Esophagus squamous epithelium (tissue), 5 donors: ENCODE data around the gene TMEM175. TPM values are rescaled to one million over a fixed set of nuclear protein-coding genes. Genes with fewer than 3 reads are reported as not detected.

Experiments
- DNase-seq: peaks from one replicate; lab custom pipeline; 2025; lab: John Stamatoyannopoulos, UW
- H3K27ac ChIP-seq, 4 donors: fragments of 200-600 bp; sonication (generic); one replicate each; pipeline ENCODE4 v1.5.1; 2016 to 2019; ENCODE audit warnings: mild to moderate bottlenecking in 1 of 4
- H3K27me3 ChIP-seq, 4 donors: fragments of 200-600 bp; sonication (generic); 1 replicate in 3 of 4; 2 replicates in 1 of 4; pipeline versions ENCODE4 v1.5.1 to v1.6.0; 2017 to 2021; ENCODE audit warnings: antibody characterized with exemption in 1 of 4
- H3K36me3 ChIP-seq, 3 donors: fragments of 200-600 bp; sonication (generic); one replicate each; pipeline ENCODE4 v1.5.1; 2016 to 2019
- H3K4me1 ChIP-seq, 3 donors: fragments of 200-600 bp; sonication (generic); one replicate each; pipeline ENCODE4 v1.5.1; 2017 to 2019
- H3K4me3 ChIP-seq, 4 donors: fragments of 200-600 bp; sonication (generic); 1 replicate in 3 of 4; 2 replicates in 1 of 4; pipeline ENCODE4 v1.5.1; 2016 to 2019; ENCODE audit warnings: mild to moderate bottlenecking in 2 of 4, moderate library complexity in 1 of 4
- H3K9me3 ChIP-seq, 3 donors: fragments of 200-600 bp; sonication (generic); one replicate each; pipeline ENCODE4 v1.5.1; 2016 to 2019
- CTCF ChIP-seq, 6 experiments: fragments of 450-650 bp in 4 of 6; fragments of 200-600 bp in 2 of 6; sonication (generic) in 2 of 6; IDR thresholded peaks; one replicate each; pipeline ENCODE4 v1.5.1; 2016 to 2019; ENCODE audit warnings: antibody characterized with exemption in 6 of 6, mild to moderate bottlenecking in 4 of 6, moderate library complexity in 4 of 6
- POLR2A ChIP-seq, 4 donors: fragments of 450-650 bp; IDR thresholded peaks; one replicate each; pipeline ENCODE4 v1.6.1; 2017; ENCODE audit warnings: antibody characterized with exemption in 4 of 4, mild to moderate bottlenecking in 4 of 4, moderate library complexity in 3 of 4
- WGBS, 2 donors: methylation state at CpG; one replicate each; pipeline ENCODE4 v1.1.5; 2018; 5-methylcytosine and 5-hydroxymethylcytosine counted together
- intact Hi-C: fragments of 100-400 bp; cut with DNase I; formaldehyde crosslinking; loops from one replicate; pipeline ENCODE4 v1.15.0; 2022
- total RNA-seq, 4 donors: library from RNA; depleted of rRNA; stranded (reverse); fragments of >200 nt; gene quantifications; one replicate each; pipeline ENCODE4 v1.1.0, GENCODE V29; 2016
- donor health status: DM: yes; HTN: yes; CAD: no.

Gene TMEM175
- total RNA-seq, 4 donors from 2014 or later, result 8.4 to 22.9 (median 19.7) TPM

- Histone ChIP-seq H3K27ac (peak overlapping the region in 2 of 4 donors; percentile 79 to 82), H3K36me3 (peaks cover 3 to 71% (median 13%) of the 10 kb centered on the region in 3 donors), H3K4me1 (peaks cover 0 to 48% (median 3%) of the 10 kb centered on the region in 3 donors), H3K9me3 (no peaks in the 10 kb centered on the region), H3K27me3 (no peaks in the 10 kb centered on the region), H3K4me3 (no peak overlapping the region)
- WGBS, 2 donors, result 98 to 100% methylated on average over 2 to 10 of the region's 23 CpGs
- no peak for DNase-seq
- TF ChIP-seq POLR2A (IDR thresholded peaks at IDR 0.05), result no peak
- intact Hi-C loops, result no loop called here
These were observed 21.0 kb upstream of the TMEM175 start for GRCh38 chr4:911221-911751.

GRCh38 chr4:911871-912490, 20.3 kb upstream of the TMEM175 start:
- WGBS, 2 donors, result 88 to 95% methylated on average over 18 to 22 of the region's 29 CpGs
- Histone ChIP-seq H3K4me3 (no peak overlapping the region), H3K36me3 (peaks cover 3 to 64% (median 13%) of the 10 kb centered on the region in 3 donors), H3K4me1 (peaks cover 0 to 51% (median 3%) of the 10 kb centered on the region in 3 donors), H3K9me3 (no peaks in the 10 kb centered on the region), H3K27me3 (no peaks in the 10 kb centered on the region), H3K27ac (peak overlapping the region; percentile 67 to 82 (median 73))
- no peak for DNase-seq
- intact Hi-C loops, result no loop called here
- TF ChIP-seq CTCF (IDR thresholded peaks at IDR 0.05) (no peak), POLR2A (IDR thresholded peaks at IDR 0.05) (no peak)

GRCh38 chr4:912548-913279, 19.5 kb upstream of the TMEM175 start:
- Histone ChIP-seq H3K4me3 (no peak overlapping the region), H3K36me3 (peaks cover 3 to 56% (median 13%) of the 10 kb centered on the region in 3 donors), H3K9me3 (no peaks in the 10 kb centered on the region), H3K4me1 (peaks cover 0 to 43% (median 3%) of the 10 kb centered on the region in 3 donors), H3K27ac (peak overlapping the region; percentile 67 to 82 (median 73)), H3K27me3 (no peaks in the 10 kb centered on the region)
- no peak for TF ChIP-seq CTCF (IDR thresholded peaks at IDR 0.05)
- TF ChIP-seq POLR2A (IDR thresholded peaks at IDR 0.05), result no peak
- intact Hi-C loops, result no loop called here
- 73 to 75% methylated on average over 14 to 19 of the region's 19 CpGs for WGBS, 2 donors
- no peak for DNase-seq

- no peaks in the 10 kb centered on the region for H3K27me3 ChIP-seq
- no peak for TF ChIP-seq CTCF (IDR thresholded peaks at IDR 0.05)
- peaks cover 0 to 38% (median 3%) of the 10 kb centered on the region in 3 donors for H3K4me1 ChIP-seq
- no peak for DNase-seq
- intact Hi-C loops, result no loop called here
- H3K9me3 ChIP-seq, result no peaks in the 10 kb centered on the region
- H3K4me3 ChIP-seq, result no peak overlapping the region
- peak overlapping the region in 3 of 4 donors; percentile 4 to 79 (median 71) for H3K27ac ChIP-seq
- WGBS, 2 donors, result 89 to 93% methylated on average over 4 of the region's 4 CpGs
- peaks cover 3 to 51% (median 13%) of the 10 kb centered on the region in 3 donors for H3K36me3 ChIP-seq
These were observed 19.0 kb upstream of the TMEM175 start for GRCh38 chr4:913280-913618.

GRCh38 chr4:914531-914930, 17.7 kb upstream of the TMEM175 start:
- intact Hi-C loops, result no loop called here
- Histone ChIP-seq H3K27ac (no peak overlapping the region), H3K4me1 (peaks cover 0 to 35% (median 3%) of the 10 kb centered on the region in 3 donors), H3K9me3 (no peaks in the 10 kb centered on the region), H3K36me3 (peaks cover 3 to 38% (median 13%) of the 10 kb centered on the region in 3 donors), H3K4me3 (no peak overlapping the region), H3K27me3 (no peaks in the 10 kb centered on the region)
- no peak for DNase-seq
- TF ChIP-seq POLR2A (IDR thresholded peaks at IDR 0.05), result no peak
- no peak for TF ChIP-seq CTCF (IDR thresholded peaks at IDR 0.05)
- 93% methylated on average over 3 of the region's 21 CpGs; no CpG with 5 or more reads in 1 of the 2 donors for WGBS, 2 donors
